Measurements from ENCODE around the gene MAST4.
A peak's percentile ranks its signal among the peaks of the same experiment; 100 is the strongest.

MAST4 gene

DNA sequence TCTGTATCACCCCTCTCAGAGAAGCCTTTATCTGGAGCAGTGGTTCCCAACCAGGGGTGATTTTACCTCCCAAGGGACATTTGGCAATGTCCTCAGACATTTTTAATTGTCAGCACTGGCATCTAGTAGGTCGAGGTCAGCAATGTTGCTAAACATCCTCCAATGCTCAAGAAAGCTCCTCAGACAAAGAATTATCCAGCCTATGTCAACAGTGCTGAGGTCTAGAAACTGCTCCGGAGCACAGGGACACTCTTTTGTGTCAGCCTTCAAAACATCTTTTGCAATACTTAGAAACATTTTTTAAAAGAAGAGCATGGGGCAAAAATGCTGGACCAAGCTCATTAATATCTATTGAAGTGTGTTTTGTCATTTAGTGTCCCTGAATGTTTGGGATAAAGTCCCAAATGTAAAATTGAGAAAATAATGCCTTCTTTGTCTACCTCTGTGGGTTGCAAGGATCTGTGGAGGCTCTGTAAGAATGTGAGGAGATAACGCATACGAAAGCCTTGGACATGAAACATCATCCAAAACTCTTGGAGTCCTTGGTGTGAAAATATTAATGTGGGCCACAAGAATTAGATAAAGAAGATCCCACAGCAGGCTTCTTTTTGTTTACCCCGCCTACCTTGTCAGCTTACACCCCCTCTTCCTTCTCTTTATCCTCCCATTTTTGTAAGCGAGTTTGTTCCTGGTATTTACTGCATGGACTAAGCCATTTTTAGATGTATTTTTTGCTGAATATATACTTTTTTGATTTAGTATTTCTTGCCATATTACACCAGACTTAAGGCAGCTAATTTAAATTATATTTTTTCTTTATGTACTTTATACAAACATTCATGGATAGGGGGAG lies 406.9 kb downstream of the MAST4 start:
- DNase-seq, result no peak
- in situ Hi-C loops (cut with HindIII; ENCODE audit: low pct_ligation_motif_present, low pct_unique_long_range_greater_than_20kb, low sequenced_read_pairs), result no loop called here

DNA sequence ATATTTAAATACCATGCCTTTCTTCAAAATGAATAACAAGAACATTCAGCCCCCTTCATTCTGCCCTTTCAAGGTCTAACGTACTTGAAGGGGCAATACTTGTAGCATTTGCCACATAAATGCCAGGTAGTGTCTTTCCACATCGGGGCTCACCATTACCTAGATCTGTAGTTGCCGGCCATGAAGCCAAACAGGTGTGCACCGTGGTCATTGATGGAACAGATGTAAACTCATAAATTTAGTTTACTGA lies 407.4 kb downstream of the MAST4 start:
- in situ Hi-C loops (cut with HindIII; ENCODE audit: low pct_ligation_motif_present, low pct_unique_long_range_greater_than_20kb, low sequenced_read_pairs), result no loop called here
- no peak for DNase-seq

DNA sequence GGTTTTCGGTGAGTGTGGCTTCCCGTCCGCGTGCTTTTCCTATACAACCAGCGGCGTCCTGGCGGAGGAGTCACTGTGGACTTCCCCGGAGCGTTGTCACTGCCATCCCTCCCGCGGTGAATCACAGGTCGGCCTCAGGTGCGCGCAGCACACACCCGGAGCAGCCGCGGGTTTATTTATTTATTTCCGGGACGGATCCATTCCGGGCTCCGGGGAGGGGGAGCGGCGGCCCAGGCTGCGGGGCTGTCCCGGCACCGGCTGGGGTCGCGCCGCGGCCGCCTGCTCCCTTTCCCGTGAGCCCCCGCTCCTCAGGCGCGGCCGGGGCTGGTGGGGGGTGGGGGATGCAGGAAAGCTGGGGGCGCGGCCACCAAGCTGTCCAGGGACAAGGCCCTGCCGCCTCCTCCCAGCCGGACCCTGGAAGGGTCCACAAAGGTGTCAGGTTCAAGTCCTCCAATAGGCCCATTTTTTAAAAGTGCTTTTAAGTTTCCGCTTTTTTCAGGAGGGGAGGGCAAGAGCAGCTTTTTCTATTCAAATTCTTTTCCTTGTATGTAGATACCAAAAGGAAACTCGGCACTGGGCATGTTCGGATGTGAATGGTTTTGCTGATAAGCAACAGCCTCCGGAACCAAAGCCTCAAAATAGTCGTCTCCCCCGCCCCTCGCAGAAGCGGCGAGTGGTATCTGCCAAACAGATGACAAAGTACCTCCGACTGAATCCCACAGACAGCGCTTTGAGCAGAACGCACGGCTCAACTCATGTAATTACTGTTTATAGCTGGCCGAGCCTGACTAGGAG lies 407.9 kb downstream of the MAST4 start:
- peak; percentile 85 for DNase-seq

DNA sequence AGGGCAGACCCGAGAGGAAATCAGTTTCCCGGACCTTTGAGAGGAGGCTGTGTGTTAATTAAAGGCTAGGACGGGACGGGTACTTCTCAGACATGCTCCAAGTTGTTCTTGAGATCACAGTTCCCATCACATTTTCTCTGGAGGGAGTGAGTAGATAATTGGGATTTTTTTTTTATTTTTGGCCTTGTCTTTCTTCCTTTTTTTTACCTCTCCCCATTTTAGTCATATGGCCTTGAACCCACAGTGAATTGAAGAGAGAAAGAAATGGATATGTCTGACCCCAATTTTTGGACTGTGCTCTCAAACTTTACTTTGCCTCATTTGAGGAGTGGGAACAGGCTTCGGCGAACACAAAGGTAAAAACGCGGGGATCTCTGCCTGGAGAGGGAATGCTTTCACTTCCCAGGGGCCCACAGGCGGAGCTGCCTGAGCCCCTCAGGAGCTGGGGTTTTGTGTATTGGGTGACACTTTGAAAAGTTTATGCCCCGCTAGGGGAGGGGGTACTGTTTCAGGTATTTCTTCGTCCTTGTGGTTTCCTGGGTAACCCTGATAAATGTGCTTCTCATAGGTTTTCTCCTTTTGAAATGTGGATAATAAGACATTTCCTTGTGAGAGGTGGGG lies 408.6 kb downstream of the MAST4 start:
- in situ Hi-C loops (cut with HindIII; ENCODE audit: low pct_ligation_motif_present, low pct_unique_long_range_greater_than_20kb, low sequenced_read_pairs), result no loop called here

More for the DNA sequence above, 407.9 kb downstream of the MAST4 start:
- in situ Hi-C loops (cut with HindIII; ENCODE audit: low pct_ligation_motif_present, low pct_unique_long_range_greater_than_20kb, low sequenced_read_pairs), result no loop called here

DNA sequence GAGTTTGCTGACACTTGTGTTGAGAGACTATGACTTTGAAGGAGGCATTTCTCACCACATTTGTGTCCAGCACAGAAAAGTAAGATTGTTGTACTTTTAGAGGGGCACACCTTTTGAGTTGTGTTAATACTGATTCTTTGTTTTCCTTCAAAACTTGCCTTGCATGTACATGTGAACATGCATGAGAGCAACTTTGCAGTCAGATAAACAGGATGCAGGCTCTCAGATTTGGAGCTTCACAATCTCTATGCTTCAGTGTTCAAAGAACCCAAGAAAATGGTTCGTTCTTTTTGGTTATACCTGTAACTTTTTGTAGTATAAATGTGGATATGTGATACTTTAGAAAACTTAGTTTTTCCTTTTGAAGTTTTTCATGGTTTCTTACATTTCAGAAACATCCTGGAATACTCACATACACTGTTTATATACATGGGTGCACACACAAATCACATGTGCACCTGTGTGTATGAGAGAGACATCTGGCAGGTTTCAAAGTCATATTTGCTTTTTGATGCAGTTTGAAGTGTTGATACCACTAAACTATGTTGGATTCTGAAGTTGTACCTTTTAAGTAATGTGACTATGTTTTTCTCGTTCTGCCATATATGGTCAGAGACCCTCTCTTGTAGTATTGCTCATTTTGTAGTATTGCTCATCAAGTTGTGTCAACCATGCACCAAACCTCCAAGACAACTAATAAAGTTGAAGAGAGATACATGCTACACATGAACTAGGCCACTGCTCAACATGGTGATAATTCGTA lies 409.7 kb downstream of the MAST4 start:
- DNase-seq, result no peak
- in situ Hi-C loops (cut with HindIII; ENCODE audit: low pct_ligation_motif_present, low pct_unique_long_range_greater_than_20kb, low sequenced_read_pairs), result no loop called here

More for the DNA sequence above, 408.6 kb downstream of the MAST4 start:
- peak; percentile 10 for DNase-seq

DNA sequence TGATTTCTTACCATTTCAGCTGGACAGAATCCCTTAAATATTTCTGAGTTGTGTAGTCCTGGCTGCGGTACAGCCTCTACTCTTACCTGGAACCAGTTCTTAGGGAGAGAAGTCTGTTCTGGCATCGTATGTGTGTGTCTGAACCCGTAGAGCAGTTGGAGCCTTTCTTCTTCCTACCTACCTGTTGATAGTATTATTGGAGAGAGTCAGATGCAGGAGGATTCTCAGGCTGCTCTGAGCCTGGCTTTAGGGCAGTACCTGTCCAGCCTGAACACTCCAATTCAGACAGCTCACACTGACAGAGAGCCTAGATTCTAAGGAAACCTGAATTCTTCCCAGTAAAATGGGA lies 410.3 kb downstream of the MAST4 start:
- in situ Hi-C loops (cut with HindIII; ENCODE audit: low pct_ligation_motif_present, low pct_unique_long_range_greater_than_20kb, low sequenced_read_pairs), result no loop called here
- DNase-seq, result no peak

DNA sequence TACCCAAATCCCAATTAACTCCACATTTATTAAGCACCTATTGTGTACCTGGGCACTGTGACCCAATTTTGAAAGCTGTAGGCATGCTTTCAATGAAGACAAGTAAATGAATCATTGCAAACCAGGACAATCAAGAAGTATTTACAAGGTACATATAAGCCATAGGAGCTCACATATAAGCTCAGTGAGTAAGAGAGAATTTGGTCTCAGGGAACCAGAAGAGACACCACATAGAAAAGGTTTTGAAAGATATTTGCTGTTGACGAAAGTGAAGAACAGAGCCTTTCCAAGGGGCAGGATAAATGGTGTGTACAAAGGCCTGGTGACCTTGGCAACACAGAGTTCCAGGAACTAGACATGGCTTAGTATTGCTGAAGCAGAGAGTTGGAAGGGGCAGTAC lies 412.8 kb downstream of the MAST4 start:
- in situ Hi-C loops (cut with HindIII; ENCODE audit: low pct_ligation_motif_present, low pct_unique_long_range_greater_than_20kb, low sequenced_read_pairs), result no loop called here

DNA sequence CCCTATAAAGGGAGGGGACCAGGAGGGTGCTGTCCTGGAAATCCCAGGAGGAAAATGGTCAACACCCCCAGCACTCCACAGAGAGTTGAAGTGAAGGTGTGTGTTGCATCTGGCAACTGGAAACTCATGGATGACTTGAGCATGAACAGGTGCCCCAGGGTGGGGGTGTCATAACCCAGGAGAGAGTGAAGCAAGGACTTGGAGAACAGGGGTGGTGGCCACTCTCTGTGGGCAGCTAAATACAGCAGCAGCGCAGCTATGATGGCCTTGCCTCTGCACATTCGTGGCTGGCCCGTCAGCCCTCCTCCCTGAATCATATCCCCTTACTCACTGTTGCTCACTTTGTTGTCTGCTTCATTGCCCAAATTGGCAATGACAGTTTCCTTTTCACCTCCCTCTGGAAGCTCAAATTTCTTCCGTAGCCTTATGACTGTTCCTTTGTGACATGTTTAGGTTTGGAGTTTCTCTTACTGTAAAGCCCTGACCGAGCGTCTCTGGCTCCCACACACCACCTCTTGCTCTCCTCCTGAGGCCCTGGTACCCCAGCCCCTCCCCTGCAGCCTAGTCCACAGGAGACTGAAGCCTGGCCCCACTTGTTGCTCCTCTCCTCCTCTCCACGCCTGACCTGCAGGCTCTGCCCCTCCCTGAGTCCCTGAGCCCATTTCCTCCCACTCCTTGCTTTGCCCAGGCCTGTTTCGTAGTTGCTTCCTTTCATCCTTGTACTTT lies 414.7 kb downstream of the MAST4 start:
- DNase-seq, result peak; percentile 61
- in situ Hi-C loops (cut with HindIII; ENCODE audit: low pct_ligation_motif_present, low pct_unique_long_range_greater_than_20kb, low sequenced_read_pairs), result no loop called here

More for the DNA sequence above, 412.8 kb downstream of the MAST4 start:
- DNase-seq, result no peak

DNA sequence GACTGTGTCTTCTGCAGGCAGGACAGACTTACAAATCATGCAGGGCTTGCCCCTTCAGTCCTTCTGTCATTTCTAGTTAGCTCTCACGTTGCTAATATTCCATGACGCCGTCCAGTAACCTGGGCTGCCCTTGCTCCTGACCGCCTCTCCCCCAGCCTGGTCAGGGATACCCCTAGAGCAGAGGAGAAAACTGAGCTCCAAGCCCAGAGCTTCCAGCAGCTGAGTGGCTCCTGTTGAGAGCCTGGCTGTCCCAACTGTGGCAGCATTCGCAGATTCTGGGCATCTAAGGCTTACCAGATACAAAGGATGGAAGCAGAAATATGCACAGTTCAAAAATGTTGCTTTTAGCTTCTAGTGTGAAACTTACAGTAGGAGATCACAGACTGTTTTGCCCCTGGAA lies 415.2 kb downstream of the MAST4 start:
- in situ Hi-C loops (cut with HindIII; ENCODE audit: low pct_ligation_motif_present, low pct_unique_long_range_greater_than_20kb, low sequenced_read_pairs), result no loop called here
- no peak for DNase-seq

DNA sequence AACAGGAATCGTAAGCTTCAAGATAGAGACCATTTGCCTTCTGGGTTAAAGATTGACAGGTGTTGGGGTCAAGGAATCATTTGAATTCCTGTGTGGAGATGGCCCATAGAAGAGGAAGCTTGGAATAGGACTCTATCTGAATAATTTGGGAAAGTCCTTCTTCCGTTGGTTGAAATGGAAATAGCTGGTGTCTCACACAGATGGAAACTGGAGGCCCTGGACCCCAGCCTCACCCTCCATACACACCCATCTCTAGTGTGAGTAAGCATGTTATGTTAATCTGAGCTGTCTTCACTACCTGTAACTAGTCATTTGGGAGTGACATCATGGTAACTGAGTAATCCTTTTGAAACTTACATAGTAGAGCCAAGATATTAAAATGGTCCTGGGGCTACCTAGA lies 416.0 kb downstream of the MAST4 start:
- peak; percentile 41 for DNase-seq
- in situ Hi-C loops (cut with HindIII; ENCODE audit: low pct_ligation_motif_present, low pct_unique_long_range_greater_than_20kb, low sequenced_read_pairs), result no loop called here

DNA sequence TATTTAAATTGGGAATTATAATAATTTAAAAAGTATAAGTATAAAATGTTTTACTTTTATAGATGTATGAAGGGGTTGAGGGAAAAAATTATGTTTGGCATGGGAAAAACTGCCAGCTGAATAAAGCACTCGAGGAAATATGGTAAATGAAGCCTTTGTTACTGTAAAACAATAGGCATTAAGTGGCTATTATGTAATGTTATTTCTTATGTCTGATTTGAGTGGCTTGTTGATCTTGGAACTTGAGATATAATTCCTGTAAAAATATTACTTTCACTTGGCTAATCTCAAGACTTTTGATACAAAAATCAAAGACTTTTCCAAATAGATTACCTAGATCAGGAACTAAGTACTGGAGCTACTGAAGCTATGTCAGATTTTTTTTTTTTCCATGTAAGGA lies 417.5 kb downstream of the MAST4 start:
- in situ Hi-C loops (cut with HindIII; ENCODE audit: low pct_ligation_motif_present, low pct_unique_long_range_greater_than_20kb, low sequenced_read_pairs), result no loop called here
- no peak for DNase-seq

DNA sequence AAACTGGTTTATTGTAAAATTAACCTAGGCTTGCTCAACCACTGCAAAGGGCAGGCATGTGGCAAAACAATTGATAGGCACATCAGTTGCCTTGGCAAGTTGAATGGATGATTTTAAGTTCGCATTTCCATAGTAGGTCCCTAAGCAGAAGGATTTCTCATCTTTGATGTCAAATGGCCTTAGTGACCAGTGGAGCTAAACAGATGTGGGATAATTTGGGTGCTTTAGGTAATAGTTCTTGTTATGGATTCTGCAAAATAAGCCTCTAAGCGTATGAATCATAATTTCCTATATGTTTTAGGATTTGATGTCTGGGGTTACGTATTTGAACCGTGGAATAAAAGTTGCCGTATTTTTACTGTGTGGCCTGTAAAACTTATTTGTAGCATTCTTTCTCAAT lies 418.0 kb downstream of the MAST4 start:
- in situ Hi-C loops (cut with HindIII; ENCODE audit: low pct_ligation_motif_present, low pct_unique_long_range_greater_than_20kb, low sequenced_read_pairs), result no loop called here
- no peak for DNase-seq

DNA sequence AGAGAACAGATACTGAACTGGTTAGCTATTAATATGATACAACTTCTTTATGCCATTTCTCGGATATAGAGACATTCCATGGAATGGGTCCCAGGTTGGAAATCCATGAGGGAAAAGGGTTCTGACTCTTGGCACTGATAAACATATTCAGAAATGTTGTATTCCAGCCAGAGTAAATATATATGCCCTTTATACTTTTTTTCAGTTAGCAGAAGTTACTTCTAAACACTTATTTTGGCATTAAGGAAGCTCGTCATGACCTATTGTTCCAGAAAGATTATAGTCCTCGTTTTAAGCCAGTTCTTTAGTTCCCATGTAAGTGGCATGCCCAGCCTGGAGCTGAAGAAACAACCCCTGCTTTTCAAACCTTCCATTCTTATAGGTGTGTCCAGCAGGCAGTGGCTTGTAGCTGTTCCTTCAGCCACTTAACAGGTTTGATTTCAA lies 418.8 kb downstream of the MAST4 start:
- in situ Hi-C loops (cut with HindIII; ENCODE audit: low pct_ligation_motif_present, low pct_unique_long_range_greater_than_20kb, low sequenced_read_pairs), result no loop called here
- peak; percentile 30 for DNase-seq

DNA sequence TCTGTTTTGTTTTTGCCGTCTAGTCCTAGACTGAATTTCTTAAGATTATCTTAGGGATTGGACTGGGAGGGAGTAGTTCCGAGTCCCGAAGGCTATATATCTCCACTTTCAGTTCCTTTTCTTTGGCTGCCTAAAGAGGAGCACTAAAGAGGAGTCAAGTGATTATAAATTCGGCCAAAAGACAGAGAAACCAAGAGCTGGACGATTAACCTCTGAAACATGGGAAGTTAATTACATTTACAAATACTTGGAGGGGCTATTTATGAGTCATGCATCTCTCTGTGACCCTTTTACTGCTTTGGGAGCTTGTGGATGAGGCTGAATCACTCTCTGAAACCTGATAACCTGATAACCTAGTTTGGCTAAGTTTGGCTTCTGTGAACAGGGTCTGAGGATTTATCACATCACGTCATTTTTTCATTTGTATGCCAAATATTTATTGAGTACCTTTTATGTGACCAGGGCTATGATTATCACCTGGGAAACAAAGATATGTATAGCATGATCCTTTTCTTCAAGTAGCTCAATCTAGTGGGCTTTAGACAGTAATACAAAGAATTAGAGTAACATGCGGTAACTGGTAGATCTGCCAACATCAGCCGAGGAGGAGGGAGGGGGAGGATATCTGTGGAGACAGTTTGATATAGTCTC lies 419.5 kb downstream of the MAST4 start:
- peak; percentile 37 for DNase-seq
- in situ Hi-C loops (cut with HindIII; ENCODE audit: low pct_ligation_motif_present, low pct_unique_long_range_greater_than_20kb, low sequenced_read_pairs), result no loop called here

DNA sequence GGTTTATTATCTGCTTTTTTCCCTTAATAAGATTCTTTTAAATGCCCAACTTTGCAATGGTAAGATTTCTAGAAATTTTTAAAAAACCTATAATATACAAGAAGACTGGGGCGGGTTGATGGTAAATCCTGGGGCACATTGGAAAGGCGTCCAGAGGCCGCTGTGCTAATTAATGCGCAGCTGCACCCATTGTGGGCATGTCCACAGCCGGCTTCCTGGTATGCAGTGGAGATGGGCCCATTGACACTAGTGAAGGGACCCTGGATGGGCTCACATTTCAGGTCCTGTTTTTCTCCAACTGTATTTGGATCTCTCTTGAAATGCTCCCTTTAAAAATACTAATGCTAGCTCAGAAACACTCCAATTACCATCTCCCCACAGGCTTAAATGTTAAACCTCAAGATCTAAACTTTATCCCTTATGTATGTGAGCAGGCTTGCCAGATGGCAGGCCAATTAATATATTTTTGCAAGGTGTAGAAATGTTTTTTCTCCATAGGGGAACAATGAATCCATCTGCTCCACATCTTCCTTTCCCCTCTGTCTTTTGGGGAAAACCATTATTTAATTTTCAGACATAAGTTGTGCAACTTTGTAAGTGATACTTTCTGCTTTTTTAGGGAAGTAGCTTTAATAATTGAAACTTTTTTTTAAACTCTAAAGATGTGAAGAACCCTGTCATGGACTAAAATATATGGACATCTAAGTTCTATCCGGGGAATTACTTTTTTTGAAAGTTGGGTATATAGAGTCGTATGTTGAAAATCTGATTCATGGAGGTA lies 423.1 kb downstream of the MAST4 start:
- in situ Hi-C loops (cut with HindIII; ENCODE audit: low pct_ligation_motif_present, low pct_unique_long_range_greater_than_20kb, low sequenced_read_pairs), result no loop called here
- DNase-seq, result no peak

DNA sequence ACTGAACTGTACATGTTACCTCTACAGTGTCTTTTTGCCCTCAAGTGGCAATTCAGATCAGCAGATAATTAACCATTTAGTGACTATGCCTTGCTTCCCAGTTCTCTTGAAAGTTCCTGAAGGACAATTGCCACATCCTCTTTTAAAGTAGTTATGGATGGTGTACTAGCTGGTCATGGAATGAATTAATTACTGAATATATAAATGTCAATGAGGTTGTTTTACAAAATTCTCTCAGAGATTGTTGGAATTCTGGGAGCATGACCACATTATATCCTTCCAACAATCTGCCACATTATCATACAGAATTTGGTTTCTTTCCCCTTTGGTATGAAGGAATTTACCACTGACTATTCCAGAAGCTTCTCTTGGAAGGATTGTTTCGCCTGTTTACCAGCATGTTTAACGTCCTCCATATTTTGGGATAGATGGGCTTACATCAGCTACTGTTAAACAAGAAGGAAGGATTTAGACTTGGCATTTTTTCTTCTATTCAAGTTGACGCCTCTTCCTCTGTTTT lies 424.0 kb downstream of the MAST4 start:
- no peak for DNase-seq
- in situ Hi-C loops (cut with HindIII; ENCODE audit: low pct_ligation_motif_present, low pct_unique_long_range_greater_than_20kb, low sequenced_read_pairs), result no loop called here

DNA sequence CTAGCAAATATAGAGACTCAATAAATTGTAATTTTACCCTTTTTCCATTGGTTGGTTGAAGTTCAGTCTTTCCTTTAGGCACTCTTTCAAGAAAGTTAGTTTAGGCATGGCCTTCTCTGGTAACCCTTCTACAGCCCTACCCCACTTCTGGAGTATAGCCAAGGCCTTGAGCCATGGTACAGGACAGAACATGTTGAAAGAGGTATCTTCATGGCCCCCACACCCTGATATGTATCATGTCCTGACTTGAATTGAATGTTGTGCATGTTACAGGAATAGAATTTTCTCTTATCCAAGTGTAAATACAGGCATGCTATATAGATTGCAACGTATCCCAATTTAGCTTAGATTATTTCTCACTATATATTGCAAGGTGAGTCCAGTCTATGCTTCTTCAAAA lies 424.8 kb downstream of the MAST4 start:
- in situ Hi-C loops (cut with HindIII; ENCODE audit: low pct_ligation_motif_present, low pct_unique_long_range_greater_than_20kb, low sequenced_read_pairs), result no loop called here
- DNase-seq, result no peak
